Right renal cortex interstitium (tissue), 3 donors: ENCODE data around the gene TRAPPC13. TPM values are rescaled to one million over a fixed set of nuclear protein-coding genes. Genes with fewer than 3 reads are reported as not detected.
"Not testable (repeated sequence)": the region's sequence is repeated elsewhere in the genome, so short reads cannot be mapped to it uniquely, and the experiment has no call there.

Experiments
- DNase-seq, 3 donors: peaks; one replicate each; pipeline ENCODE4 v3.0.0-alpha.2; 2013; ENCODE audit warnings: low read depth in 3 of 3, low spot score in 2 of 3
- polyA plus RNA-seq, 3 donors: library from polyadenylated mRNA; unstranded; fragments of 120-200 nt; gene quantifications; one replicate each; pipeline ENCODE4 v1.2.1, GENCODE V29; 2013; ENCODE audit not compliant: insufficient read length in 3 of 3

The TRAPPC13 gene
- polyA plus RNA-seq, 3 donors: 34.0 to 38.0 (median 35.6) TPM

DNA sequence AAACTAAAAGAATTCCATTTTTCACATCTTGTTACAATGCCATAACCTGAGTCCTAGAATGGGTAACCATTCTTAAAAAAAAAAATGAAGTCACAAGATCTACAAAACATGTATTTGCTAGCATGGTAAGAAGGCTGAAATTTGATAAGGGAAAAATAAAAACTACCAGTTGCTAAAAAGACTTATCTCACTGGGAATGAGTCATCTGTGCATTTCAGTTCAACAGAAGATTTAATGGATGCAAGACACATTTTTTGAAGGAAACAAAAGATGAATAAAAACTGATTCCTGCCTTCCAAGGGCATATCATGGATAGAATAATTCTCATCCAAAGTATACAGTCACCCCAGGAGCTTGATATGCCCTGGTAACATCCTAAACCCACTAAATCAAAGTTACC is 49.9 kb downstream of the TRAPPC13 start:
- no peak for DNase-seq

DNA sequence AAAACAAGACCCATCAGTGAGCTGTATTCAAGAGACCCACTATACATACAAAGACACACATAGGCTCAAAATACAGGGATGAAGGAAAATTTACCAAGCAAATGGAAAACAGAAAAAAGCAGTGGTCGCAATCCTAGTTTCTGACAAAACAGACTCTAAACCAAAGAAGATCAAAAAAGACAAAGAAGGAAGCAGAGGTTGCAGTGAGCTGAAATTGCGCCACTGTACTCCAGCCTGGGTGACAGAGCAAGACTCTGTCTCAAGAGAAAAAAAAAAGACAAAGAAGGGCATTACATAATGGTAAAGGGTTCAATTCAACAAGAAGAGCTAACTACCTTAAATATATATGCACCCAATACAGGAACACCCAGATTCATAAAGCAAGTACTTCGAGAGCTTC is 51.2 kb downstream of the TRAPPC13 start:
- not testable (repeated sequence) for DNase-seq

DNA sequence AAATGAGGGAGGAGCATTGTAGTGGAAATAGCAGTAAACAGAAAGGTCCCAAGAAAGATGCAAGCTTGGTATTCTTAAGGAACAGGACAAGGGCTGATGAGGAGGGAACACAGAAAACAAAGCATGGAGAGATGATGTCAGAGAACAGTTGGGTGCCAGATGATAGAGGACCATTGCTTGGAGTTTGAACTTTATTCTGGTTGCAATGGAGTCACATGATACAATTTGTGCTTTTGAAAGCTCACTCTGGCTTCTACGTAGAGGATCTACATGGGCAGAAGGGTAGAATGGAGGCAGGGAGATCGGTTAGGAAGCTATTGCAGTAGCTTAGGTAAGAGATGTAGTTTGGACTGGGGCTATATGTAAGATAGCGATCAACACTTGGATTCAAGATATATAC is 57.3 kb downstream of the TRAPPC13 start:
- DNase-seq: no peak

DNA sequence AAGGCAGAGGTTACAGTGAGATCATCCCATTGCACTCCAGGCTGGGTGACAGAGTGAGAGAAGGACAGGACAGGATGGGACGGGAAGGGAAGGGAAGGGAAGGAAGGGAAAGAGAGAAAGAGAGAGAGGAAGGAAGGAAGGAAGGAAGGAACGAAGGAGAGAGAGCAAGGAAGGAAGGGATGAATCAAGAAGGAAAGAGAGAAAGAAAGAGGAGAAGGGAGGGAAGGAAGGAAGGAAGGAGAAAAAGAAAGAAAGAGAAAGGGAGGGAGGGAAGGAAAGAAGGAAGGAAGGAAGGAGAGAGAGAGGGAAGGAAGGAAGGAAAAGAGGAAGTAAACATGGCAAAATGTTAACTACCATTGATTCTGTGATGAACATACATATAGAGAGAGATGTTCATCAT is 68.3 kb downstream of the TRAPPC13 start:
- no peak for DNase-seq

DNA sequence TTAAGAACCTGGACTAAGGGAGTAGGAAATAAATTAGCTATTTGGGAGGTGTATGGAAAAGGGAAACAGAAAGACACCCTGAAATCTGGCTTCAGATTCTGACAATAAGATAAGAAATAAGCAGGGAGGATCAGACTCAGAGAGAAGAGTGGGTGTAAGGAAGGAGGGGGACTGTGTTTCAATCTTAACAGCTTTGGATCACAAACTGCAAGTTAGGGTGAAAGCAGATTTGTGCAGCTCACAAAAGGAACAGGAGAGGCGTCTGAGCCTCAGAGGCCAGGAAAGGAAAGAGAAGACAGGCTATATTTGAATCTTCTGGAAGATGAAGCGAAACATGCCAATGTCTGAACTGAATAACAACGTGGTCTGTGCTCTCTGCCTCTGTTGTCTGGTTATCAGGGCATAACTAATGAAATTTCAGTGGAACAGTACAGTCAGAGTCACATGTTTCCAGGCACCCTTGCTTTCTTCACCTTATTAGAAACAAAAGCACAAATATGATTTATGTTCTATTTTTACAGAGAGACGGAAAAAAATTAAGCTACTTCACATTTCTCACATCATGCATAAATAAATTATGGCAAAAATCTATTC is 70.4 kb downstream of the TRAPPC13 start:
- DNase-seq: no peak

DNA sequence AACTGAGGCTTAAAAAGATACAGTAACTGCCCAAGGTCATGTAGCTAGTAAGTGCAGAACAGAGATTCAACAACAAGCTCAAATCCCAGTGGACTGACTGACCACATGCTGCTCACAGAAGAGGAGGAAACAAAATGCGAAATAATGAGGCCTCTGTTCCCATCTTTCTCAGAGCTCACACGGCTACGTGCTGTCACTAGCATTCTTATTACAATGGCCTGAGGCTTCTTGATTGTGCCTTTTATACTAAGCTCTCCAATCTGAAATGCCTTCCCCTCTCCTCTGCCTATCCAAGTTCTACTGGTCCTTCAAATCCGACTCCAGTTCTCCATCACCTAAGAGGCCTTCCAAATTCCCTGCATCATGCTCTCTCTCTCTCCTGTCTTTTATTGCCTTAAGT is 71.1 kb downstream of the TRAPPC13 start:
- DNase-seq: no peak

DNA sequence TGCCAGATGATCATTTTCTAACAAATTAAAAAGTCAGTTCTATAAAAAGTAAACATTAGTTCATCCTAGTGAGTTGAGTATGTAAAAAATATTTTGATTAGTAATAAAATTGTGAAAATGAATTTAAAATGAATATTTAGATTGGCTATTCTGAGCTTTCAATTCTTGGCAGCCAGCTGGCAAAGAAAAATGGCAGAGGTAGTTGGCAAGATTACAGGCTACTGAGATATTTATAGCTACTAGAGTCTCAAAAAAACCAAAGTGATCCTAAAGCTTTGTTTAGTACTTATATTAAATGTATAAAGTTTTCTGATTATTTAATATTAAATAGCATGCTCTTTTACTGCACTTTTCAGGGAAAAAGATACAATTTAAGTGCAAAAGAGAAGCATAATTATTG is 72.1 kb downstream of the TRAPPC13 start:
- no peak for DNase-seq

DNA sequence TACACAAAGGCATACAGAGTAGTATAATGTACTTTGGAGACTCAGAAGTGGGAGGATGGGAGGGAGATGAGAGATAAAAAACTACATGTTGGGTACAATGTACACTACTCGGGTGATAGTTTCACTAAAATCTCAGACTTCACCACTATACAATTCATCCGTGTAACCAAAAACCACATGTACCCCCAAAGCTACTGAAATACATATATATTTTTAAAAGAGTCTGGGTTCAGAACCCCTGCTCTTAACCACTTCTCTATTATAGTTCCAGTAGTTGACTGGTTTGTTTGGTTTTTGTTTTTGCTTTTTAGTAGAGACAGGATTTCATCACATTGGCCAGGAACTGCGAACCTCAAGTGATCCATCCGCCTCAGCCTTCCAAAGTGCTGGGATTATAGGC is 74.5 kb downstream of the TRAPPC13 start:
- no peak for DNase-seq

DNA sequence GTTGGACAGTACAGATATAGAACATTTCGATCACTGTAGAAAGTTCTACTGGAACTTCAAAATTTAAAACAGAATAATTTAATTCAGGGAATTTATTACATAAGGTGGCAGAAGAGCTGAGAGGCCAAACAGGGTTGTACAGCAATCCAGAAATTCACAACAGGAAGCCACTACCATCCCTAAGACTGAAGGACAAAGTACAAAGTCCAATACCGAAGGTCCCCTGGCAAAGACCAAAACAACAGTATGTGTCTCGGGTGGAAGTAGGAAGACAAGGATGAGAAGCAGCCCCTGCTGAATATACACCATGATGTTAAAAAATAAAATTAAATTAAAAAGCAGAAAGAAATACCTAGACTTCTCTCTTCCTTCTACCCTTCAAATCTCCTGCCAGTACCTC is 77.2 kb downstream of the TRAPPC13 start:
- DNase-seq: no peak

DNA sequence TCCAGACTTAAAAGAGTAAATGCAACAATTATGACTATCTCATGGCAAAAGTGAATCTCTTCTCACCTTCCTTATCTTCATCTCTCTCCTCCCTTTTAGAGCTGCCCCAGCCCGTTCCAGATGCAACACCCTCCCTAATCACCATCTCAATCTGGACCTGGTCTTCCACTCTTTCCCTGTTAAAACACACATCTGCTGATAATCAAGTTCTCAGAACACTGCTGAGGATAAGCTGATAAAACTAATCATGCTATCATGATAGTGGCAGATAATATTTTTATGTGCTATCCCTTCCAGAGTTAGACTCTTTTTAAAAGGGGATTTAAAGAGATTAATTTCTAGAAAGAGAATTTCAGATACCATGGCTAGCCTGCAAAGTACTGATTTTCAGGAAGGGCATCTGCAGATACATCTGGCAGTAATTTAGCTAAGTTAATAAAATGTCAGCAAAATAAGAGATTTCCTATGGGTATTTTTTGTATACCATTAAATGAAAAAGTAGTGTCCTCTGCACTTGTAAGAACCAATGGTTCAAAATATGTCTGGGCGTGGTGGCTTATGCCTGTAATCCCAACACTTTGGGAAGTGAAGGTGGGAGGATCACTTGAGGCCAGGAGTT is 79.9 kb downstream of the TRAPPC13 start:
- no peak for DNase-seq

DNA sequence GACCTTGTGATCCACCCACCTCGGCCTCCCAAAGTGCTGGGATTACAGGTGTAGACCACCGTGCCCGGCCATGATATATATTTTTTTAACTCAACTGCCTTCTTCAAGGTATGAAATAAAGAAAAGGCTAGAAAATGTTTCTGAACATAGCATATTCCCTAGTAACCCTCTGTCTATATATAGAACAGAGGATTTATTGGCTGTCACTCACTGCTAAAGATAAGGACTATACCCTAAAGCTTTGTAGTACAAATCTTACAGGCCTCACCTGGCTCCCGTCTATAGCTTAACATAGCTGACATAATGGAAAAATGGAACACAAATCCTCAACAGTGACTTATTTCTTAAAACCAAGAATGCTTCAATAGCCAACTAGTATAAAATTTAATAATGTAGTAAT is 82.8 kb downstream of the TRAPPC13 start:
- no peak for DNase-seq

DNA sequence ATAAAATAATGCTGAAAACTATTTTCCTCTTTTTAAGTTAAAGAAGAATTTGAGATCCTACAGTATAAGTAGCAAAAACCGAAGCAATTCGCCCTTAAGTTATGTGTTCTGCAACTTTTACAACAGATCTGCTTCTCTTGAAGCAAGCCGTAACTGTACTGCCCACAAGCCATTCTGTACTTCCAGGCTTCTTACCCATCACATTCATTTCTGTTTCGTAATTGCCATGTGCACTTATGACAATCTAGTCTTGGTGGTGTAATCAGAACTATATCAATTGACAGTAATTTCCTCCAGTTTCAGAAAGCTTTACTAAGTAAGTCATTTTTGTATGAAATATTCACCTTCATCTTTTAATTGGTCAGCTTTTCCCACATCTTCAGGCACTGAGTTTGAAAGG is 83.3 kb downstream of the TRAPPC13 start:
- DNase-seq: no peak

Other genes starting within 250 kb of the TRAPPC13 start
- gene ADAMTS6, start 143.1 kb upstream of the TRAPPC13 start, polyA plus RNA-seq: 1 to 10 TPM; 1.3 to 2.1 (median 2.0) TPM
- 10 to 100 TPM; 29.0 to 32.6 (median 31.4) TPM for gene CENPK, start 61.9 kb upstream of the TRAPPC13 start, polyA plus RNA-seq
- 10 to 100 TPM; 69.9 to 75.4 (median 73.0) TPM for gene PPWD1, start 61.7 kb upstream of the TRAPPC13 start, polyA plus RNA-seq
- 10 to 100 TPM; 26.1 to 29.6 (median 29.0) TPM for gene TRIM23, start 694 bp upstream of the TRAPPC13 start, polyA plus RNA-seq
- 1 to 10 TPM; 4.8 to 5.3 (median 5.1) TPM for gene SHLD3, start within 50 bp of the TRAPPC13 start, polyA plus RNA-seq
- gene SGTB, start 97.1 kb downstream of the TRAPPC13 start, polyA plus RNA-seq: 10 to 100 TPM in 1 of 3 donors, 1 to 10 TPM in 2; 8.6 to 10.5 (median 9.3) TPM
- 10 to 100 TPM; 35.1 to 41.3 (median 40.3) TPM for gene NLN, start 97.2 kb downstream of the TRAPPC13 start, polyA plus RNA-seq